Stimulated activated CD4-positive, alpha-beta T cell treated with anti-CD3 and anti-CD28 coated beads, Interleukin-1b, Interleukin-23, amount 100 ng/mL, for 1 hour (primary cell): ENCODE data around the gene STARD9.
"Not testable (repeated sequence)": the region's sequence is repeated elsewhere in the genome, so short reads cannot be mapped to it uniquely, and the experiment has no call there.

Source experiments
- DNase-seq, 2 donors: peaks; one replicate each; pipeline ENCODE4 v3.0.0-alpha.2; 2020; ENCODE audit warnings: low read depth in 2 of 2

STARD9 gene

DNA sequence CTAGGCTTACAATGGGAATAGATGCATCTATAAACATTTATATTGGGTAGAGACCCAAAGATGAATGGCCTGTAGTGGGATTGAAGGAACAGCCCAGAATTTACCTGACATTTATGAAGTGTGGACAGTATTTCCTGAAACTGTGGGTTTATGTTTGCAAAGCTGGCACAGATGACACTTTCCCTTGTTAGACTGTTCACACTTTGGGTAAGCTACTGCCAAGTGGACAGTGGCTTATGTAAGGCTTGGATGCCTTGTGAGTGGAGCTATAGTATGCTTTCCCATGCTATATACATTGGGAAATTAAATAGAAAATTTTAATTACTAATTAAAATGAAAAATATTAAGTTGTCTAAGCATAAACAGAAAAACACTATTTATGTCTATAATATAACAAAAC, 48.5 kb downstream of the STARD9 start:
- no peak for DNase-seq

DNA sequence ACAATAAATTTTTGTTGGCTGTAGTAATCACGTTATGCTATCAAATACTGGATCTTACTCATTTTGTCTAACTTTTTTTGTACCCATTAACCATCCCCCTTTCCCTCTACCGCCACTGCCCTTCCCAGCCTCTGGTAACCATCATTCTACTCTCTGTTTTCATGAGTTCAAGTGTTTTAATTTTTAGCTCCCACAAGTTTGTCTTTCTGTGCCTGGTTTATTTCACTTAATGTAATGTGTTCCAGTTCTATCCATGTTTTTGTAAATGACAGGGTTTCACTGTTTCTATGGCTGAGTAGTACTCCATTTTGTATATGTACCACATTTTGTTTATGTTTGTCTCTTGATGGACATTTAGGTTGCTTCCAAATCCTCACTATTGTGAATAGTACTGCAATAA, 52.1 kb downstream of the STARD9 start:
- no peak for DNase-seq

DNA sequence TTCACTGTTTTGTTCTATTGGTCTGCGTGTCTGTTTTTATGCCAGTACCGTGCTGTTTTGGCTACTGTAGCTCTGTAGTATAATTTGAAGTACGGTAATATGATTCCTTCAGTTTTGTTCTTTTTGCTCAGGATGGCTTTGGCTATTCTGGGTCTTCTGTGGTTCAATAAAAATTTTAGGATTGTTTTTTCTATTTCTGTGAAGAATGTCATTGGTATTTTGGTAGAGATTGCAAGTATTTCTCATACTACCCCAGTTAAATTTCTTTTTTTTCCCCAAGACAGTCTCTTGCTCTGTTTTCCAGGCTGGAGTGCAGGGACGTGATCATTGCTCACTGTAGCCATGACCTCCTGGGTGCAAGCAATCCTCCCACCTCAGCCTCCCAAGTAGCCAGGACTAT, 53.4 kb downstream of the STARD9 start:
- DNase-seq = no peak

DNA sequence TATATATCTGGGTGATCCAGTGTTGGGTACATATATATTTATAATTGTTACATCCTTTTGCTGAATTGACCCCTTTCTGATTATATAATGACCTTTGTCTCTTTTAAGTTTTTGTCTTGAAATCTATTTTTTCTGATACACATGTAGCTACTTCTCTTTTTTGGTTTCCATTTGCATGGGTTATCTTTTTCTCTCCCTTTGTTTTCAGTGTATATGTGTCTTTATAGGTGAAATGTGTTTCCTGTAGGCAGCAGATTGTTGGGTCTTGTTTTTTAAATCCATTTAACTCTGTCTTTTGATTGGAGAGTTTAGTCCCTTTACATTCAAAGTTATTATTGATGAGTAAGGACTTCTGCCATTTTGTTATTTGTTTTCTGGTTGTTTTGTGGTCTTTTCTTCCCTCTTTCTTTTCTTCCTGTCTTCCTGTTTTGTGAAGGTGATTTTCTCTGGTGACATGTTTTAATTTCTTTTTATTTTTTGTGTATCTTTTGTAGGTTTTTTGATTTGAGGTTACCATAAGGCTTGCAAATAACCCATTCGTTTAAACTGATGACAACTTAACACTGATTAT, 56.8 kb downstream of the STARD9 start:
- no peak for DNase-seq

DNA sequence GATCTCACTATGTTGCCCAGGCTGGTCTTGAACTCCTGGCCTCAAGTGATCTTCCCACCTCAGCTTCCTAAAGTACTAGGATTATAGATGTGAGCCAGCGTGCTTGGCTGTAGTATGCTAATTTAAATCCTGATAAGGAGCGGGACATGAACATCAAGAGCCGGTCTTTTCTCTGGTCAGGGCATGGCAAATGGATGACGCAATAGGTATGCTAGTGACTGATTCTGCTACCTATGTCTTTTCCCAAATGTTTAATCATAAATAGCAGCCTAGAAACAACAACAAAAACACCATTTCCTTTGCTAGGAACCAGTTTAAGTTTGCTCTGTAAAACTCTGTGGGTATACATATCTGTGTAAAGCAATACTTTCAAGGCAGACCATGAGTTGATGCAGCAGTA, 64.7 kb downstream of the STARD9 start:
- DNase-seq = no peak

DNA sequence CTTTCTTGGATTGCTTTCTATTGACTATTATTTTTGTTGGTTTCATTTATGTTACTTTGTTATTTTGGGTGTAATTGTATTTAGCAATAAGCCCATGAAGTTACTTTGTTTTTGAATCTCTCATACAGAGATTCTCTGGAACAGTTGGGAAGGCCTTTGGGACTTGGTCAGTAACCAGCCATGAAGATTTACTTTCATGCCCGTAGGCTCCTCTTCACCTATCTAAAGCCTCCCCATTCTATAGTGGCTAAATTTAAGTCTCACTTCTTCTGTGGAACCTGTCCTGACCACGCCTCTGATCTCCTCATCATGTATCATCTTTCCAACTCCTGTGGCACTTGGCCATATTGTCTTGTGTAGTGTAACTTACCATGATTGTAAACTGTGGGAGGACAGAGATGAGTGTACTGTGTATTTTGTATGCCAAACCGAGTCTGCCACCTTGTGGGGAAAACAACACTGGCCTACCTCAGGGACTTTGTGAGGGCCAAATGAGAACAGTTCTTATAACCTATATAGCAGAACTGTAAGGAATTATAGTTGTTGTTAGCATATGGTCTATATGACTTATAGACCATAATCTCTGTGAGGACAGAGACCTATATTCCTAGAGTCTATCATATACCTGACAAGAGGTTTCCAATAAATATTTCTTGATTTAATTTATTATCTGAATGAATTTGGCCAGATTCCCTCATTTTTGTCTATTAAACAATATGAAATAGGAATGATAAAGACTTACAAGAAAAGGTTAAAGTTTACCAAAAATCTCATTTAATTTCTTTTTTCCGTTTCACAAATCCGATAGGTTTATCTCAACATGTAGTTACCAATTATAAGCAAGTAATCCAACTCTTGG, 75.0 kb downstream of the STARD9 start:
- peak; percentile 2 to 3 for DNase-seq

DNA sequence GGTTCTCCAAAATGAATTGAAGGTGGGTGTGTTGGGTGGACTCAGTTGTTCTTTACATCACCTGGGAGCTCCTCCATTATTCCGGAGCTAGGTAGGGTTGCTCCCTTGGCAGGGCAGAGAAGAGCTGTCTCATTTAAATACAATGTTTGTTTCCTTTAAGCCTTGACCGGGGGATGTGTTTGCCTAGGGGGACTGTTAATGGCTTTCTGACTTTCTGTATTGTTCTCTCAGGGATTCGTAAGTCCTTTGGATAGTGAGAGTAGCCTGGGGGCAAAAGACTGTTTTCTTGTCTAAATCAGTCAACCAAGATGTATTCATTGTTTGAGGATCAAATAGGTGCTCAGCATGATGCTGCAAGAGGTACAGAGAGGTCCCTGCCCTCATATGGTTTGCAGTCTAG, 90.4 kb downstream of the STARD9 start:
- no peak for DNase-seq

DNA sequence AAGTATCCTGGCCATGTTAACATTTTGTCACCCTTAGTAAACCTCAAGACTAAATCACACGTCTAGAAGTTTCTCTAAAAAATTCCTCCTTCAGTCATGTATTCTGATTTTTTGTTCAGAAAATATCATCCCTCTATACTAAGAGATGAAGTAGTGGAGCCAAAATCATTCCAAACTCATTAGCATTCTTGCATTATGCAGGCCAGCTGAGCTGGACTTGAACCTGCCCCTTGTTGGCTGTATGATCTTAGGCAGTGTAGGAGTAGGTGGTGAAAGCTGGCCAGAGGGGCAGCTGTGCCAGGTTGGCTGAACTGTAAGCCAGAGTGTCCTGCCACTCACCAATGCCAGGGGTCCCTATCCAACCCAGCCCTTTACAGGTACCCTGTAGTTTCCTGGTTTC, 92.4 kb downstream of the STARD9 start:
- no peak for DNase-seq

DNA sequence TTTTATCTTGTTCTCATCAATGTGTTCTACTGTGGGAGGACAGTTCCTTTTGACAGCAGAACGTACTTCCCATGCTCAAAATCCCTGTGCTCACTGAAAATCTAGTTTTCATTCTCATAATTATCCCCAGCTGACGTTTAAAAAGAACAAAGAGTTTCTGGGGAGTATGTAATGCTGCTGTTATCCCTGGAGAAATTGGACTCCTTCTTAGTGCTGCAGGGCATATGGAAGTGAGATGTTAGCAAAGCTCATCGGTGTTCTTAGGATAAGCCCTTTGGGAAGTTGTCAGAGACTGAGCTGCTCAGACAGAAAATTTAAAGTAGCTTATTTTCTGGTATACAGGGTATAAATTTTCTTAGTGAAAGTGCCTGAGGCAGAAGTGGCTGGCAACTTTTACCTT, 95.0 kb downstream of the STARD9 start:
- DNase-seq = no peak

DNA sequence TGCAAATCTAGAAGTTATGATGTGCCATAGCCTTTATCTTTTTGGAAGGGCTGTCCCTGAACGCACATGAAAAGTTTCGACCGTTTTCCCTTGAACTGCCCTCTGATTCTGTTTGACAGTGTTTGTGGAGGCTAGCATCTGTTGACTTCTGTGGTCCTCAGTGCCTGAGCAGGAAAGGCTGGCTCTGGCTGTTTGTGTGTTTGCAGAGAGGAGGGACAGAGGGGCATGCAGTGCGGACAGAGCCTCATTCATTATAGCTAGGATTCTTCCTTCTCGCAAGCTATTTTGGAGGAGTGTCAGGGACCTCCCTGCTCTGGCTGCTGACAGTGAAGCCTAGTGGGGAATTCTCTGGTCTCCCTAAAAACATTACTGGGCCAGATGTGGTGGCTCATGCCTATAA, 97.0 kb downstream of the STARD9 start:
- DNase-seq = no peak

DNA sequence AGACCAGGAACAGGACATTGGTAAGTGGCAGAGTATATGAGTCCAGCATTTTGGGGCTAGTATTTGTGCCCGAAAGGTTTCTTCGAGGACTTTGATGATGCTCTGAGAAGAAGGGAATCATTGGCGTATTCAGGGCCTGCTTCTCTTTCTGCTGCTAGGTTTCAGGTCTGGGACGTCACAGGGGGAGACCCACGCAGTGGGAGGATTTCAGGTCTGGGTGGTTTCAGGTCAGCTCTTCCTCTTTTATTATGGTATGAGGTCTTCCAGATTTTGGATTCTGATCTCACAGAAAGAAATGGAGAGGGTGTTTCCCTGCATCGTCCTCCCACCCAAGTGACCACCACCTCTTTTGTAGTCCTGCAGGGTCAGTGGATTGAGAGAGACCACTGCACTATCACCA, 99.1 kb downstream of the STARD9 start:
- no peak for DNase-seq

DNA sequence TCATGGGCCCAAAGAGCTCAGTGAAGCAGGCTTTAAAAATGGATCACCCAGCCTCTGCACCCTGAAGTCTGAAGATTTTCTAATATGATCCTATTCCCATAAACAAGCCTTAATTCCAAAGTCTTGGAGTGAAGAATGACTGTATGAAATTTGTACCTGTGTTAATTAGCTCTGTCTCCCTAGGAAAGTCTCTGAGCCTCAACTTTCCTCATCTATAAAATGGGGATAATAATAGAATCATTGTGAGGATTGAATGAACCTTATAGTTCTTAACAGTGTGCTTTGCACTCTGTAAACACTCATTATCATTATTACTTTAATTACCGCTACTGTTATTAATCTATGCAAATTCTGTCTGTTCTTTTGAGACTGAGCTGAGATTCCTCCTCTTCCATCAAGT, 99.6 kb downstream of the STARD9 start:
- DNase-seq = no peak

DNA sequence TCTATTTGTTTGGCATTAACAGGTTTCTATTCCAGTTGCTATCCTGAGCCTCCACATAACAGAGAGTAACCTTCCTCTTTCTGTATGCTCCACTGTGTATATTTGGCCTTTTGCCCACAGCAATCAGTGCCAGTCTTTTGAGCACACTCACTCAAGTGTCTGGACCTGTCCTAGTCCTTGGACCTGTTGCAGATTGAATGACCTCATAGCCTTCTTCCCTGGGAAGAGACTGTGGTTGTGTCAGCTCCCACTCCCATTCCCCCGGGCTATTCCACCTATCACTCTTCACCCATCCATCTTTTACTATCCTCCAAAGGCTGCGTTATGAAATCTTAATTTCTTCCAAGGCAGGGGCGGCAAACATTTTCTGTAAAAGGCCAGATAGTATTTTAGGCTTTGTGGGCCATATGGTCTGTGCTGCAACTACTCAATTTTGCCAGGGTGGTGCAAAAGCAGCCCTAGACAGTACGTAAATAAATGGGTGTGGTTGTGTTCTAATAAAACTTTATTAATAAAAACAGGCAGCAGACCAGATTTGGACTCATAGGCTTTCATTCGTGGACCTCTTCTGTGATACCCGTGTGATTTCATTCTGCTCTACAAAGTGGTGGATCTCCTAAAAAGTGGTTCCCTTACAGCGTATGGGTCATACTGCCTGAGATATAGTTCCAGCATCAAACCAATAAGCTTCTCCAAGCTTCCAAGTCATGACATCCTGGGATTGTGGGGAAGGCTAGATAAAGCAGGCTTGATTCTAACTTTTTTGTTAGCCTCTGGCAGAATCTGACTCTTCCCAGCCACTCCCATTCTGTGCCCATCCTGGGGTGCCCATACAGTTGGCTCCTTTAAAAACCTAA, 104.1 kb downstream of the STARD9 start:
- DNase-seq = no peak

DNA sequence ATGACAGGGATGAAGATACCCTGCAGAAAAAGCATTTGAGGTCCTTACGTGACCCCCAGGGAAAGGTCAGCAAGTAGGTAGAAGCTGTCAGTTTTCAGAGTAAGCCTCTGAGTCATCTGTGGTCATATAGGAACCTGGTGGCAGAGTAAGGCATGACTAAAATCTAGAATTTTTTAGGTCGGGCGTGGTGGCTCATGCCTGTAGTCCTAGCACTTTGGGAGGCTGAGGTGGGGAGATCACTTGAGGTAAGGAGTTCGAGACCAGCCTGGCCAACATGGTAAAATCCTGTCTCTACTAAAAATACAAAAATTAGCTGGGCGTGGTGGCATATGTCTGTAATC, 104.7 kb downstream of the STARD9 start:
- DNase-seq = not testable (repeated sequence)

DNA sequence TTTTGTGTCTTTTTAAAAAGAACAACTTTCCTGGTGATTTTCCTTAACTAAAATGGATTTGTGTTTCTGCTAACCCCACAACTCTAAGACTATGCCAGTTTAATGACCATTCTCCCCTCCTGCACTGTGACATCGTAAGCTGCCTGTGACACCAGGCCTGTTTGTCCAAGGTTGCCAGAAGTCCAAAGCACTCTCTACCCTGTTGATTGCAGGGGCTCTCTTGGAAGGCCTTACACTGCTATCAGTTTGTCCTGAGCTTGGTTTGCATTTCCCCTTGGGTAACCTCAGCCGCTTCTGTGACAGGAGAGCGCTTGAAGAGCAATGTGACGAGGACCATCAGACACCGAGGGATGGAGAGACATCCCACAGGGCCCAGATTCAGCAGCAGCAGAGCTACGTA, 105.7 kb downstream of the STARD9 start:
- DNase-seq = no peak

DNA sequence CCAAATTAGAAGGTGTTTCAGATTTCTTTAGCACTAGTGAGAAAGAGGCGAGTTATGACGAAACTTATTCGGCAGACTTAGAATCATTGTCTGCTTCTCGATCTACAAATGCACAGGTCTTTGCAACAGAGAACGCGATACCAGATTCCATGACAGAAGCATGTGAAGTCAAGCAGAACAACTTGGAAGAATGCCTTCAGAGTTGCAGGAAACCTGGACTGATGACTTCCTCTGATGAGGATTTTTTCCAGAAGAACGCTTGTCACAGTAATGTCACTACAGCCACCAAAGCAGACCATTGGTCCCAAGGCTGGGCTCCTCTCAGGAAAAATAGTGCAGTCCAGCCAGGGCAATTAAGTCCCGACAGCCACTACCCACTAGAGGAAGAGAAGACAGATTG, 110.9 kb downstream of the STARD9 start:
- DNase-seq = no peak

DNA sequence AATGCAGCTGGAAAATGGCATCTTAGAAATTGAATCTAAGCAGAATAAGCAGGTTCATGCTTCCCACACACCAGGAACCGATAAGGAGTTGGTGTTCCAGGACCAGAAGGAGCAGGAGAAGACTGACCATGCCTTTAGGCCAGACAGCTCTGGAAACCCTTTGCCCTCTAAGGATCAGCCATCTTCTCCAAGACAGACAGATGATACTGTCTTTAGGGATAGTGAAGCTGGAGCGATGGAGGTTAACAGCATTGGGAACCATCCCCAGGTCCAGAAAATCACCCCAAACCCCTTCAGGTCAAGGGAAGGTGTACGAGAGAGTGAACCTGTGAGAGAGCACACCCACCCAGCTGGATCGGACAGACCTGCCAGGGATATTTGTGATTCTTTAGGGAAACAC, 112.3 kb downstream of the STARD9 start:
- DNase-seq = no peak

DNA sequence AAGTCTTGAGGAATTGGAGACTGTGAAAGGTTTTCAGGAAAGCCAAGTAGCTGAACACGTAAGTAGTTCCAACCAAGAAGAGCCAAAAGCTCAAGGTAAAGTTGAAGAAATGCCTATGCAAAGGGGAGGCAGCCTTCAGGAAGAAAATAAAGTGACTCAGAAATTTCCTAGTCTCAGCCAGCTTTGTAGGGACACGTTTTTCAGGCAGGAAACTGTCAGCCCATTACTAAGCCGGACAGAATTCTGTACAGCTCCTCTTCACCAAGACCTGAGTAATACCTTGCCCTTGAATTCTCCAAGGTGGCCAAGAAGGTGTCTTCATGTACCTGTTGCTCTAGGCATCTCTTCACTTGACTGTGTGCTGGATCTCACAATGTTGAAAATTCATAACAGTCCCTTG, 112.9 kb downstream of the STARD9 start:
- no peak for DNase-seq

DNA sequence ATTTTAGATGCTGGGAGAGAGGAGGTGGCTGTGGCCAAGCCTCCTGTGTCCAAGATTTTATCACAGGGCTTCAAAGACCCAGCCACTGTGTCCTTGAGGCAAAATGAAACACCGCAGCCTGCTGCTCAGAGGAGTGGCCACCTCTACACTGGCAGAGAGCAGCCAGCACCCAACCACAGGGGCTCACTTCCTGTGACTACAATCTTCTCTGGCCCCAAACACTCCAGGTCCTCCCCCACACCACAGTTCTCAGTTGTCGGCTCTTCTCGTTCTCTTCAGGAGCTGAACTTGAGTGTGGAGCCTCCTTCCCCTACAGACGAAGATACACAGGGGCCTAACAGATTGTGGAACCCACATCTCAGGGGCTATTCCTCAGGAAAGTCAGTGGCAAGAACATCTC, 115.9 kb downstream of the STARD9 start:
- DNase-seq = no peak

DNA sequence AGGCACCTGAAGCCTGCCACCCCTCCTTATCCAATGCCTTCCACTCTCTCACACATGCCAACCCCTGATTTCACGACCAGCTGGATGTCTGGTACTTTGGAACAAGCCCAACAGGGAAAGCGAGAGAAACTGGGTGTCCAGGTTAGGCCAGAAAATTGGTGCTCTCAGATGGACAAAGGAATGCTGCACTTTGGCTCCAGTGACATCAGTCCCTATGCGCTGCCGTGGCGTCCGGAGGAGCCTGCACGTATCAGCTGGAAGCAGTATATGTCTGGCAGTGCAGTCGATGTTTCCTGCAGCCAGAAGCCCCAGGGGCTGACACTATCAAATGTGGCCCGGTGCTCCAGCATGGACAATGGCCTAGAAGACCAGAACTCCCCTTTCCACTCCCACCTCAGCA, 116.4 kb downstream of the STARD9 start:
- DNase-seq = no peak

DNA sequence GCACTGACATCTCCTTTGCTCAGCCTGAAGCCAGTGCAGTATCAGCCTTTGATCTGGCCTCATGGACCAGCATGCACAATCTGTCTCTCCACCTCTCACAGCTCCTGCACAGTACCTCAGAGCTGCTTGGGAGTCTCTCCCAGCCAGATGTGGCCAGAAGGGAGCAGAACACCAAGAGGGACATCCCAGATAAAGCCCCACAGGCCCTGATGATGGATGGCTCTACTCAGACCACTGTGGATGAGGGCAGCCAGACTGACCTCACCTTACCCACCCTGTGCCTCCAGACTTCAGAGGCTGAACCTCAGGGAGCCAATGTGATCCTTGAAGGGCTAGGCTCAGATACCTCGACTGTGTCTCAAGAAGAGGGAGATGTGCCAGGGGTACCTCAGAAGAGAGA, 117.1 kb downstream of the STARD9 start:
- no peak for DNase-seq

DNA sequence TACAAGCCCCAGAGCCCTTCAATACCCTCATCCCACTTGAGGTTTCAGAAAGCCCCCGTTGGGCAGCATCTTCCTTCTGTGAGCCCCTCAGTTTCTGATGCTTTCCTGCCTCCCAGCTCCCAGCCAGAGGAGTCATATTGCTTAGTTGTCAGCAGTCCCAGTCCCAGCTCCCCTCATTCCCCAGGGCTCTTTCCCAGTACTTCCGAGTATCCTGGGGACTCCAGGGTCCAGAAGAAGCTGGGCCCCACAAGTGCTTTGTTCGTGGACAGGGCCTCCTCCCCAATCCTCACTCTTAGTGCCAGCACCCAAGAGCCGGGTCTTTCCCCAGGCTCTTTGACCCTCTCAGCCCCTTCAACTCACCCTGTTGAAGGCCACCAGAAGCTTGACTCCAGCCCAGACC, 117.6 kb downstream of the STARD9 start:
- no peak for DNase-seq

DNA sequence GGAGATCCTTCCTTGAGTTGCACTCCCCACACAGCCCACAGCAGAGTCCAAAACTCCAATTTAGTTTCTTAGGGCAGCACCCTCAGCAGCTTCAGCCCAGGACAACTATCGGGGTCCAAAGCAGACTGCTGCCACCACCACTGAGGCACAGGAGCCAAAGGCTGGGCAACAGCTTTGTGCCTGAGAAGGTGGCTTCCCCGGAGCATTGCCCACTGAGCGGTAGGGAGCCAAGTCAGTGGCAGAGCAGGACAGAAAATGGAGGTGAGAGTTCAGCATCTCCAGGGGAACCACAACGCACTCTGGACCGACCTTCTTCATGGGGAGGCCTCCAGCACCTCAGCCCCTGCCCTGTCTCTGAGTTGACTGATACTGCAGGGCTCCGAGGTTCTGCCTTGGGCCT, 118.1 kb downstream of the STARD9 start:
- no peak for DNase-seq
